GM12878 (cell line): Measurements from ENCODE around the gene NTM. TPM values are rescaled to one million over a fixed set of nuclear protein-coding genes. Genes with fewer than 3 reads are reported as not detected.

Source experiments
- ATAC-seq: fragments of 200-7000 bp; cut with Tn5 transposase; 3 replicates; pipeline ENCODE4 v1.9.1; 2020; ENCODE audit warnings: mild to moderate bottlenecking, moderate library complexity
- BruUV-seq: library from RNA; stranded (reverse); fragments of 400-500 nt; replicated peaks from 2 replicates; lab custom pipeline; 2021; lab: Mats Ljungman, UMichigan
- CTCF ChIA-PET: fragments of 300-600 bp; sonication (Branson Sonifier 250); formaldehyde crosslinking; extraction: SDS; loops from one replicate; lab custom pipeline; 2021; ENCODE audit warnings: inconsistent platforms; lab: Yijun Ruan, JAX
- POLR2A ChIA-PET: fragments of 350-600 bp; formaldehyde crosslinking; extraction: SDS; loops from one replicate; lab custom pipeline; 2021; ENCODE audit warnings: inconsistent platforms; lab: Charles Lee
- RAD21 ChIA-PET: fragments of 300-600 bp; sonication (Branson Sonifier 250); formaldehyde crosslinking; loops from one replicate; lab custom pipeline; 2023; ENCODE audit warnings: antibody characterized with exemption; ENCODE audit not compliant: unreplicated experiment; lab: Charles Lee
- SMC1A ChIA-PET: fragments of 300-600 bp; sonication (Branson Sonifier 250); formaldehyde crosslinking; loops from one replicate; lab custom pipeline; 2023; ENCODE audit not compliant: unreplicated experiment, uncharacterized antibody; lab: Charles Lee
- DNase-seq: peaks from one replicate; pipeline ENCODE4 v3.0.0-alpha.2; 2011; ENCODE audit warnings: low read depth, low spot score
- FAIRE-seq: peaks from 3 replicates; lab custom pipeline; 2011; peaks lifted over from hg19 to GRCh38; lab: Jason Lieb, UNC
- H2AFZ ChIP-seq: 2 replicates; pipeline ENCODE4 v1.6.0; 2011; ENCODE audit warnings: low read depth, low read length, control low read depth; ENCODE audit not compliant: control insufficient read depth
- H3K27ac ChIP-seq: 2 replicates; pipeline ENCODE4 v1.5.1; 2011; ENCODE audit warnings: control low read depth; ENCODE audit not compliant: control insufficient read depth, insufficient read depth
- H3K27me3 ChIP-seq, 2 experiments: replicated peaks in 1 of 2; 2 replicates each; pipeline versions ENCODE4 v1.6.0 to v1.6.1; 2011; ENCODE audit warnings: low read length in 1 of 2; ENCODE audit not compliant: control insufficient read depth in 2 of 2, insufficient read depth in 2 of 2
- H3K36me3 ChIP-seq, 2 experiments: 2 replicates each; pipeline ENCODE4 v1.5.1; 2011; ENCODE audit warnings: low read length in 1 of 2; ENCODE audit not compliant: control insufficient read depth in 2 of 2, insufficient read depth in 2 of 2
- H3K4me1 ChIP-seq: 2 replicates; pipeline ENCODE4 v1.6.1; 2011; ENCODE audit warnings: mild to moderate bottlenecking, low read length, moderate library complexity, mixed read lengths; ENCODE audit not compliant: control insufficient read depth, insufficient read depth
- H3K4me2 ChIP-seq: 2 replicates; pipeline ENCODE4 v1.6.0; 2011; ENCODE audit warnings: control low read depth; ENCODE audit not compliant: control insufficient read depth, insufficient read depth
- H3K4me3 ChIP-seq: fragments of 200-600 bp; sonication (generic); 2 replicates; pipeline ENCODE4 v1.5.1; 2016
- H3K79me2 ChIP-seq: 2 replicates; pipeline ENCODE4 v1.6.0; 2011; ENCODE audit warnings: low read length; ENCODE audit not compliant: control insufficient read depth, insufficient read depth
- H3K9ac ChIP-seq: 2 replicates; pipeline ENCODE4 v1.8.0; 2011; ENCODE audit warnings: low read length, control low read depth, mixed read lengths; ENCODE audit not compliant: control insufficient read depth, insufficient read depth
- H3K9me3 ChIP-seq: replicated peaks from 3 replicates; pipeline ENCODE4 v1.5.1; 2011; ENCODE audit warnings: mild to moderate bottlenecking, low read length; ENCODE audit not compliant: control insufficient read depth, insufficient read depth
- H4K20me1 ChIP-seq: 2 replicates; pipeline ENCODE4 v1.6.0; 2011; ENCODE audit not compliant: control insufficient read depth, insufficient read depth
- FOS ChIP-seq: IDR thresholded peaks from 3 replicates; pipeline ENCODE4 v1.6.1; 2011; ENCODE audit warnings: borderline replicate concordance; ENCODE audit not compliant: insufficient read length; ENCODE audit errors: extremely low read depth
- HDAC6 ChIP-seq: fragments of 200-600 bp; sonication (generic); IDR thresholded peaks from one replicate; pipeline ENCODE4 v1.8.0; 2017; ENCODE audit warnings: antibody characterized with exemption; ENCODE audit not compliant: unreplicated experiment
- MEF2A ChIP-seq: IDR thresholded peaks from 2 replicates; pipeline ENCODE4 v1.6.1; 2011; ENCODE audit warnings: low read depth, mild to moderate bottlenecking, low read length, moderate library complexity; ENCODE audit not compliant: insufficient read depth
- MEF2B ChIP-seq: fragments of 450-650 bp; IDR thresholded peaks from 2 replicates; pipeline ENCODE4 v1.6.1; 2018; ENCODE audit warnings: mild to moderate bottlenecking, moderate library complexity; ENCODE audit not compliant: partially characterized antibody, poor library complexity, severe bottlenecking
- MYB ChIP-seq: fragments of 150-350 bp; IDR thresholded peaks from 2 replicates; pipeline ENCODE4 v1.6.1; 2014; ENCODE audit warnings: mild to moderate bottlenecking, low read depth, low read length, borderline replicate concordance
- NFIC ChIP-seq: IDR thresholded peaks from 2 replicates; pipeline ENCODE4 v1.6.1; 2012; ENCODE audit warnings: low read depth, mild to moderate bottlenecking, inconsistent platforms, low read length, moderate library complexity
- NFYA ChIP-seq: IDR thresholded peaks from 2 replicates; pipeline ENCODE4 v1.6.1; 2011; ENCODE audit warnings: low read depth, mild to moderate bottlenecking, low read length, improper control_type of control experiment, borderline replicate concordance
- RBBP5 ChIP-seq: fragments of 200-600 bp; sonication (generic); conservative IDR thresholded peaks from 2 replicates; pipeline ENCODE4 v1.6.1; 2016
- RFX5 ChIP-seq: IDR thresholded peaks from 2 replicates; pipeline ENCODE4 v1.6.1; 2011; ENCODE audit warnings: low read depth, low read length, improper control_type of control experiment
- SMC3 ChIP-seq: IDR thresholded peaks from 2 replicates; pipeline ENCODE4 v1.6.1; 2011; ENCODE audit warnings: low read length, improper control_type of control experiment, borderline replicate concordance
- TCF7 ChIP-seq: IDR thresholded peaks from 2 replicates; pipeline ENCODE4 v1.6.1; 2014; ENCODE audit warnings: antibody characterized with exemption, borderline replicate concordance
- ZNF217 ChIP-seq: fragments of 450-650 bp; IDR thresholded peaks from 2 replicates; pipeline ENCODE4 v1.6.1; 2017; ENCODE audit warnings: antibody characterized with exemption, mild to moderate bottlenecking
- WGBS: methylation state at CpG from one replicate; pipeline ENCODE4 v1.1.6; 2016; ENCODE audit warnings: low lambda C conversion rate; ENCODE audit not compliant: insufficient replicate concordance, insufficient coverage; ENCODE audit errors: missing lambda C conversion rate; 5-methylcytosine and 5-hydroxymethylcytosine counted together
- in situ Hi-C: fragments of 300-500 bp; cut with MboI; formaldehyde crosslinking; loops from 9 replicates; pipeline ENCODE4 v1.14.3; 2018; ENCODE audit warnings: mixed read lengths
- intact Hi-C: fragments of 100-400 bp; cut with micrococcal nuclease; formaldehyde crosslinking; loops from one replicate; pipeline ENCODE4 v1.14.2; 2022; ENCODE audit not compliant: unreplicated experiment
- polyA plus RNA-seq, 11 experiments: library from polyadenylated mRNA; depleted of rRNA in 4 of 11; unstranded in 6 of 11; stranded (reverse) in 5 of 11; fragments of >200 nt; fragmentation: Nextera tagmentation in 4 of 11; fragmentation: Illumina TruSeq in 1 of 11; extraction: Ambion mirVana in 4 of 11; extraction: Trizol in 1 of 11; gene quantifications; 1 replicate in 1 of 11; 2 replicates in 10 of 11; pipeline versions ENCODE4 v1.2.1 to v1.2.3, GENCODE V29; 2011 to 2016; ENCODE audit warnings: inconsistent platforms in 2 of 11, missing spikeins in 2 of 11, low read depth in 1 of 11
- total RNA-seq, 4 experiments: library from RNA; depleted of rRNA in 3 of 4; stranded (reverse); fragments of >200 nt in 3 of 4; fragmentation: Illumina TruSeq in 1 of 4; extraction: Trizol in 1 of 4; gene quantifications; 2 replicates each; pipeline versions ENCODE4 v1.2.1 to v1.2.3, GENCODE V29; 2013 to 2021
- TF ChIP-seq, protein P1 (sequence below): fragments of 450-650 bp; IDR thresholded peaks from 2 replicates; pipeline ENCODE4 v1.6.1; 2017; ENCODE audit warnings: mild to moderate bottlenecking, moderate library complexity
- TF ChIP-seq, protein P2 (sequence below): fragments of 450-650 bp; IDR thresholded peaks from 2 replicates; pipeline ENCODE4 v1.6.1; 2017; ENCODE audit warnings: mild to moderate bottlenecking
- TF ChIP-seq, protein P3 (sequence below): fragments of 450-650 bp; IDR thresholded peaks from 2 replicates; pipeline ENCODE4 v1.6.1; 2016; ENCODE audit warnings: mild to moderate bottlenecking

NTM gene
- total and polyA plus RNA-seq, 10 of the 15 experiments (the other 5 are each of a cell fraction or from before 2014, with no cell fraction given) = not detected

DNA sequence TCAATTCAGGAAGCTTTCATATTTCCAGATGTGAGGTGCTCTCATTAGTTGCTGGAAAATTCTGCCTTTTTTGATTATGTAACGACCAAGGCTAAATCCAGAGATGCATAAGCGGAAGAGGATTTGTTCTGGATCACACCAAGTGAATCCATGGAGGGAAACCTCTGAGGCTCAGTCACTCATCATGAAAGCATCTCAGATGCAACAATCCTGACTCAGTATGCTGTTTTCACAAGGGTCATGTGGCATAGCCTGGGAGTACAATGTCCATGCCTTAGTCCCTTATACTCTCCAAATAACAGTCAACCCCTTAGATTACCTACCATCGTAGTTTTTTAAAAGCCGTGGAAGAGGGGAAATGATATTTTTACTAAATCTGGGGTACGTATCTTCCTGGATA, 445.6 kb downstream of the NTM start:
- DNase-seq (no peak), FAIRE-seq (no peak), ATAC-seq (no peak)
- no TSS peak for BruUV-seq
- Histone ChIP-seq H4K20me1 (no peaks in the 10 kb centered on the region), H3K4me3 (no peak overlapping the region), H3K36me3 (no peaks in the 10 kb centered on the region), H3K9ac (no peak overlapping the region), H3K27ac (no peak overlapping the region), H2AFZ (no peak overlapping the region), H3K79me2 (no peaks in the 10 kb centered on the region), H3K9me3 (no peaks in the 10 kb centered on the region), H3K4me1 (no peaks in the 10 kb centered on the region), H3K4me2 (no peak overlapping the region), H3K27me3 (peaks cover 0 to 6% of the 10 kb centered on the region in 2 experiments; a peak in 2 of 4 replicates)
- 32% methylated on average over 5 of the region's 5 CpGs for WGBS
- RAD21 ChIA-PET = no interaction called here
- CTCF ChIA-PET = no interaction called here
- POLR2A ChIA-PET = no interaction called here
- intact Hi-C loops (no loop called here), in situ Hi-C loops (no loop called here)
- TF ChIP-seq NFYA (no peak), RFX5 (no peak), ZNF217 (no peak), HDAC6 (no peak), RBBP5 (no peak), MEF2A (no peak), TCF7 (no peak), MYB (no peak), FOS (no peak), MEF2B (no peak), NFIC (no peak), SMC3 (no peak)
- TF ChIP-seq, protein P1, sequence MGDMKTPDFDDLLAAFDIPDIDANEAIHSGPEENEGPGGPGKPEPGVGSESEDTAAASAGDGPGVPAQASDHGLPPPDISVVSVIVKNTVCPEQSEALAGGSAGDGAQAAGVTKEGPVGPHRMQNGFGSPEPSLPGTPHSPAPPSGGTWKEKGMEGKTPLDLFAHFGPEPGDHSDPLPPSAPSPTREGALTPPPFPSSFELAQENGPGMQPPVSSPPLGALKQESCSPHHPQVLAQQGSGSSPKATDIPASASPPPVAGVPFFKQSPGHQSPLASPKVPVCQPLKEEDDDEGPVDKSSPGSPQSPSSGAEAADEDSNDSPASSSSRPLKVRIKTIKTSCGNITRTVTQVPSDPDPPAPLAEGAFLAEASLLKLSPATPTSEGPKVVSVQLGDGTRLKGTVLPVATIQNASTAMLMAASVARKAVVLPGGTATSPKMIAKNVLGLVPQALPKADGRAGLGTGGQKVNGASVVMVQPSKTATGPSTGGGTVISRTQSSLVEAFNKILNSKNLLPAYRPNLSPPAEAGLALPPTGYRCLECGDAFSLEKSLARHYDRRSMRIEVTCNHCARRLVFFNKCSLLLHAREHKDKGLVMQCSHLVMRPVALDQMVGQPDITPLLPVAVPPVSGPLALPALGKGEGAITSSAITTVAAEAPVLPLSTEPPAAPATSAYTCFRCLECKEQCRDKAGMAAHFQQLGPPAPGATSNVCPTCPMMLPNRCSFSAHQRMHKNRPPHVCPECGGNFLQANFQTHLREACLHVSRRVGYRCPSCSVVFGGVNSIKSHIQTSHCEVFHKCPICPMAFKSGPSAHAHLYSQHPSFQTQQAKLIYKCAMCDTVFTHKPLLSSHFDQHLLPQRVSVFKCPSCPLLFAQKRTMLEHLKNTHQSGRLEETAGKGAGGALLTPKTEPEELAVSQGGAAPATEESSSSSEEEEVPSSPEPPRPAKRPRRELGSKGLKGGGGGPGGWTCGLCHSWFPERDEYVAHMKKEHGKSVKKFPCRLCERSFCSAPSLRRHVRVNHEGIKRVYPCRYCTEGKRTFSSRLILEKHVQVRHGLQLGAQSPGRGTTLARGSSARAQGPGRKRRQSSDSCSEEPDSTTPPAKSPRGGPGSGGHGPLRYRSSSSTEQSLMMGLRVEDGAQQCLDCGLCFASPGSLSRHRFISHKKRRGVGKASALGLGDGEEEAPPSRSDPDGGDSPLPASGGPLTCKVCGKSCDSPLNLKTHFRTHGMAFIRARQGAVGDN = no peak
- TF ChIP-seq, protein P2, sequence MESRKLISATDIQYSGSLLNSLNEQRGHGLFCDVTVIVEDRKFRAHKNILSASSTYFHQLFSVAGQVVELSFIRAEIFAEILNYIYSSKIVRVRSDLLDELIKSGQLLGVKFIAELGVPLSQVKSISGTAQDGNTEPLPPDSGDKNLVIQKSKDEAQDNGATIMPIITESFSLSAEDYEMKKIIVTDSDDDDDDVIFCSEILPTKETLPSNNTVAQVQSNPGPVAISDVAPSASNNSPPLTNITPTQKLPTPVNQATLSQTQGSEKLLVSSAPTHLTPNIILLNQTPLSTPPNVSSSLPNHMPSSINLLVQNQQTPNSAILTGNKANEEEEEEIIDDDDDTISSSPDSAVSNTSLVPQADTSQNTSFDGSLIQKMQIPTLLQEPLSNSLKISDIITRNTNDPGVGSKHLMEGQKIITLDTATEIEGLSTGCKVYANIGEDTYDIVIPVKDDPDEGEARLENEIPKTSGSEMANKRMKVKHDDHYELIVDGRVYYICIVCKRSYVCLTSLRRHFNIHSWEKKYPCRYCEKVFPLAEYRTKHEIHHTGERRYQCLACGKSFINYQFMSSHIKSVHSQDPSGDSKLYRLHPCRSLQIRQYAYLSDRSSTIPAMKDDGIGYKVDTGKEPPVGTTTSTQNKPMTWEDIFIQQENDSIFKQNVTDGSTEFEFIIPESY = no peak
- TF ChIP-seq, protein P3, sequence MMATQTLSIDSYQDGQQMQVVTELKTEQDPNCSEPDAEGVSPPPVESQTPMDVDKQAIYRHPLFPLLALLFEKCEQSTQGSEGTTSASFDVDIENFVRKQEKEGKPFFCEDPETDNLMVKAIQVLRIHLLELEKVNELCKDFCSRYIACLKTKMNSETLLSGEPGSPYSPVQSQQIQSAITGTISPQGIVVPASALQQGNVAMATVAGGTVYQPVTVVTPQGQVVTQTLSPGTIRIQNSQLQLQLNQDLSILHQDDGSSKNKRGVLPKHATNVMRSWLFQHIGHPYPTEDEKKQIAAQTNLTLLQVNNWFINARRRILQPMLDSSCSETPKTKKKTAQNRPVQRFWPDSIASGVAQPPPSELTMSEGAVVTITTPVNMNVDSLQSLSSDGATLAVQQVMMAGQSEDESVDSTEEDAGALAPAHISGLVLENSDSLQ = no peak
- SMC1A ChIA-PET = no interaction called here
